ENCODE measurements around the gene HS3ST2. TPM values are rescaled to one million over a fixed set of nuclear protein-coding genes. Genes with fewer than 3 reads are reported as not detected.

Gene HS3ST2
- polyA plus RNA-seq, 1 of the 3 experiments (the other 2 are of a cell fraction): not detected

DNA sequence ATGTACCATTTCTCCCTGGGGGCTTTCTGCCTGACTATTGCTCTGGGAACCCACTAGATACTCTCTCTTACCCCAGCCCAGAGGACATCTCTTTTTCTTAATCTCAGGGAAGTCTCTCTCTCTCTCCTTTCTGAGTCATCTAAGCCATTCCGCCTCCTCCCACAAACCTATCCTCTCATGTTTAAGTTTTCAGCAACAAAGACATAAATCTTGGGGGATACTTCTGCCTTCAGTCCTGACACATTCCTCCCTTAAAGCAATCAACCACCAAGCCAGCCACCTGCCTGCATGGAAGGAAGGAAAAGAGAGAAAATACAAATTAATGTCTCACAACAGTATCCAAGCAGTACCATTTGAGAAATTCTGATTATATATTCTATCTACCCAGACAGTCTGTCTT, 128.8 kb downstream of the HS3ST2 start:
- WGBS (ENCODE audit: low lambda C conversion rate): 71% methylated on average over 1 of the region's 1 CpG
- CTCF ChIA-PET: no interaction called here

DNA sequence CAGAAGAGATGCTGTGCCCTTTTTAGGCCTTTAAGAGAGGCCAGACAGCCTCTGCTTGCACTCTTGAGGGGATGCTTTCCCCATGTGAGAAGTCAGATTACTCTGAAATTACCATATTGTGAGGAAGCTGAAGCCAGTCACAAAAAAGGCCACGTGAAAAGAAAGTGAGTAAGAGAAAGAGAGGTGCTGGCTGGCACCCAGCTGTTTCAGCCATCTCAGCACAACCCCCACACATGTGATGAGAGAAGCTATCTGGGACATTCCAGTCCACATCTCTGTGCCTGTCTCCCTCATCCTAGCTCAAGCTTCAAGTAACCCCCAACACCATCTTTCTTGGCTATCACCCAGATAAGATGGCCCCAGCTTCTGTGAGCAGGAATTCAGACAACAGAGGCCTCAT, 131.4 kb downstream of the HS3ST2 start:
- Histone ChIP-seq H3K9me3 (no peaks in the 10 kb centered on the region), H3K4me1 (ENCODE audit: control insufficient read depth in 1 of 2, insufficient read depth in 2 of 2, low read depth in 1 of 2, low read length in 1 of 2) (no peaks in the 10 kb centered on the region), H4K20me1 (ENCODE audit: insufficient read depth) (no peaks in the 10 kb centered on the region), H3K79me2 (ENCODE audit: insufficient read depth) (no peaks in the 10 kb centered on the region), H3K4me3 (ENCODE audit: low read depth in 2 of 2, low read length in 1 of 2) (no peak overlapping the region), H3K27ac (ENCODE audit: low read depth in 2 of 2, low read length in 1 of 2) (no peak overlapping the region), H3F3A (replicated peaks; ENCODE audit: insufficient read depth) (no peaks in the 10 kb centered on the region), H2AFZ (ENCODE audit: low read depth) (no peak overlapping the region), H3K9me2 (no peaks in the 10 kb centered on the region), H3K4me2 (no peak overlapping the region), H3K9ac (no peak overlapping the region), H3K36me3 (replicated peaks in 1 of 2; ENCODE audit: control insufficient read depth in 1 of 2, insufficient read depth in 2 of 2, low read length in 1 of 2) (no peaks in the 10 kb centered on the region), H3K27me3 (ENCODE audit: insufficient read depth) (no peaks in the 10 kb centered on the region)
- 31% methylated on average over 1 of the region's 1 CpG for WGBS (ENCODE audit: low lambda C conversion rate)
- CTCF ChIA-PET: interaction anchor here (0.8 to 1.3 kb wide), 2 partner anchors 17 to 47 kb away, joined by 3 to 4 read pairs; no protein-coding TSS in a partner anchor
- POLR2A ChIA-PET: no interaction called here
- no peak for DNase-seq
- TF ChIP-seq RAD21 (IDR thresholded peaks at IDR 0.05; ENCODE audit: low read length) (no peak), EZH2phosphoT487 (IDR thresholded peaks at IDR 0.05; ENCODE audit: borderline replicate concordance, low read depth) (no peak), GATA2 (CRISPR knock-in tag; IDR thresholded peaks at IDR 0.05) (no peak), GABPA (IDR thresholded peaks at IDR 0.05; ENCODE audit: low read depth) (no peak), FOXM1 (IDR thresholded peaks at IDR 0.05; ENCODE audit: low read depth) (no peak), JUND (IDR thresholded peaks at IDR 0.05) (no peak), MXI1 (IDR thresholded peaks at IDR 0.05; ENCODE audit: low read depth, low read length) (no peak)
- TF ChIP-seq, protein P1, sequence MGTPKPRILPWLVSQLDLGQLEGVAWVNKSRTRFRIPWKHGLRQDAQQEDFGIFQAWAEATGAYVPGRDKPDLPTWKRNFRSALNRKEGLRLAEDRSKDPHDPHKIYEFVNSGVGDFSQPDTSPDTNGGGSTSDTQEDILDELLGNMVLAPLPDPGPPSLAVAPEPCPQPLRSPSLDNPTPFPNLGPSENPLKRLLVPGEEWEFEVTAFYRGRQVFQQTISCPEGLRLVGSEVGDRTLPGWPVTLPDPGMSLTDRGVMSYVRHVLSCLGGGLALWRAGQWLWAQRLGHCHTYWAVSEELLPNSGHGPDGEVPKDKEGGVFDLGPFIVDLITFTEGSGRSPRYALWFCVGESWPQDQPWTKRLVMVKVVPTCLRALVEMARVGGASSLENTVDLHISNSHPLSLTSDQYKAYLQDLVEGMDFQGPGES (IDR thresholded peaks at IDR 0.05; ENCODE audit: low read depth, low read length): no peak
- TF ChIP-seq, protein P2, sequence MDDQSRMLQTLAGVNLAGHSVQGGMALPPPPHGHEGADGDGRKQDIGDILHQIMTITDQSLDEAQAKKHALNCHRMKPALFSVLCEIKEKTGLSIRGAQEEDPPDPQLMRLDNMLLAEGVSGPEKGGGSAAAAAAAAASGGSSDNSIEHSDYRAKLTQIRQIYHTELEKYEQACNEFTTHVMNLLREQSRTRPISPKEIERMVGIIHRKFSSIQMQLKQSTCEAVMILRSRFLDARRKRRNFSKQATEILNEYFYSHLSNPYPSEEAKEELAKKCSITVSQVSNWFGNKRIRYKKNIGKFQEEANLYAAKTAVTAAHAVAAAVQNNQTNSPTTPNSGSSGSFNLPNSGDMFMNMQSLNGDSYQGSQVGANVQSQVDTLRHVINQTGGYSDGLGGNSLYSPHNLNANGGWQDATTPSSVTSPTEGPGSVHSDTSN (IDR thresholded peaks at IDR 0.05): no peak
- TF ChIP-seq, protein P3, sequence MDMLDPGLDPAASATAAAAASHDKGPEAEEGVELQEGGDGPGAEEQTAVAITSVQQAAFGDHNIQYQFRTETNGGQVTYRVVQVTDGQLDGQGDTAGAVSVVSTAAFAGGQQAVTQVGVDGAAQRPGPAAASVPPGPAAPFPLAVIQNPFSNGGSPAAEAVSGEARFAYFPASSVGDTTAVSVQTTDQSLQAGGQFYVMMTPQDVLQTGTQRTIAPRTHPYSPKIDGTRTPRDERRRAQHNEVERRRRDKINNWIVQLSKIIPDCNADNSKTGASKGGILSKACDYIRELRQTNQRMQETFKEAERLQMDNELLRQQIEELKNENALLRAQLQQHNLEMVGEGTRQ (IDR thresholded peaks at IDR 0.05; ENCODE audit: borderline replicate concordance, low read depth, low read length): no peak
- TF ChIP-seq, protein P4, sequence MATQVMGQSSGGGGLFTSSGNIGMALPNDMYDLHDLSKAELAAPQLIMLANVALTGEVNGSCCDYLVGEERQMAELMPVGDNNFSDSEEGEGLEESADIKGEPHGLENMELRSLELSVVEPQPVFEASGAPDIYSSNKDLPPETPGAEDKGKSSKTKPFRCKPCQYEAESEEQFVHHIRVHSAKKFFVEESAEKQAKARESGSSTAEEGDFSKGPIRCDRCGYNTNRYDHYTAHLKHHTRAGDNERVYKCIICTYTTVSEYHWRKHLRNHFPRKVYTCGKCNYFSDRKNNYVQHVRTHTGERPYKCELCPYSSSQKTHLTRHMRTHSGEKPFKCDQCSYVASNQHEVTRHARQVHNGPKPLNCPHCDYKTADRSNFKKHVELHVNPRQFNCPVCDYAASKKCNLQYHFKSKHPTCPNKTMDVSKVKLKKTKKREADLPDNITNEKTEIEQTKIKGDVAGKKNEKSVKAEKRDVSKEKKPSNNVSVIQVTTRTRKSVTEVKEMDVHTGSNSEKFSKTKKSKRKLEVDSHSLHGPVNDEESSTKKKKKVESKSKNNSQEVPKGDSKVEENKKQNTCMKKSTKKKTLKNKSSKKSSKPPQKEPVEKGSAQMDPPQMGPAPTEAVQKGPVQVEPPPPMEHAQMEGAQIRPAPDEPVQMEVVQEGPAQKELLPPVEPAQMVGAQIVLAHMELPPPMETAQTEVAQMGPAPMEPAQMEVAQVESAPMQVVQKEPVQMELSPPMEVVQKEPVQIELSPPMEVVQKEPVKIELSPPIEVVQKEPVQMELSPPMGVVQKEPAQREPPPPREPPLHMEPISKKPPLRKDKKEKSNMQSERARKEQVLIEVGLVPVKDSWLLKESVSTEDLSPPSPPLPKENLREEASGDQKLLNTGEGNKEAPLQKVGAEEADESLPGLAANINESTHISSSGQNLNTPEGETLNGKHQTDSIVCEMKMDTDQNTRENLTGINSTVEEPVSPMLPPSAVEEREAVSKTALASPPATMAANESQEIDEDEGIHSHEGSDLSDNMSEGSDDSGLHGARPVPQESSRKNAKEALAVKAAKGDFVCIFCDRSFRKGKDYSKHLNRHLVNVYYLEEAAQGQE (IDR thresholded peaks at IDR 0.05; ENCODE audit: low read depth, low read length): no peak

More for the DNA sequence above, 128.8 kb downstream of the HS3ST2 start:
- H3K9me3 ChIP-seq: no peaks in the 10 kb centered on the region
- H3K79me2 ChIP-seq (ENCODE audit: insufficient read depth): no peaks in the 10 kb centered on the region
- H3F3A ChIP-seq (replicated peaks; ENCODE audit: insufficient read depth): no peaks in the 10 kb centered on the region
- H3K27ac ChIP-seq (ENCODE audit: low read depth in 2 of 2, low read length in 1 of 2): no peak overlapping the region
- TF ChIP-seq MXI1 (IDR thresholded peaks at IDR 0.05; ENCODE audit: low read depth, low read length): no peak
- TF ChIP-seq, protein P5, sequence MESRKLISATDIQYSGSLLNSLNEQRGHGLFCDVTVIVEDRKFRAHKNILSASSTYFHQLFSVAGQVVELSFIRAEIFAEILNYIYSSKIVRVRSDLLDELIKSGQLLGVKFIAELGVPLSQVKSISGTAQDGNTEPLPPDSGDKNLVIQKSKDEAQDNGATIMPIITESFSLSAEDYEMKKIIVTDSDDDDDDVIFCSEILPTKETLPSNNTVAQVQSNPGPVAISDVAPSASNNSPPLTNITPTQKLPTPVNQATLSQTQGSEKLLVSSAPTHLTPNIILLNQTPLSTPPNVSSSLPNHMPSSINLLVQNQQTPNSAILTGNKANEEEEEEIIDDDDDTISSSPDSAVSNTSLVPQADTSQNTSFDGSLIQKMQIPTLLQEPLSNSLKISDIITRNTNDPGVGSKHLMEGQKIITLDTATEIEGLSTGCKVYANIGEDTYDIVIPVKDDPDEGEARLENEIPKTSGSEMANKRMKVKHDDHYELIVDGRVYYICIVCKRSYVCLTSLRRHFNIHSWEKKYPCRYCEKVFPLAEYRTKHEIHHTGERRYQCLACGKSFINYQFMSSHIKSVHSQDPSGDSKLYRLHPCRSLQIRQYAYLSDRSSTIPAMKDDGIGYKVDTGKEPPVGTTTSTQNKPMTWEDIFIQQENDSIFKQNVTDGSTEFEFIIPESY (IDR thresholded peaks at IDR 0.05; ENCODE audit: borderline replicate concordance, low read depth): no peak
- TF ChIP-seq, protein P1 (IDR thresholded peaks at IDR 0.05; ENCODE audit: low read depth, low read length): no peak
- TF ChIP-seq EP300 (IDR thresholded peaks at IDR 0.05; ENCODE audit: borderline replicate concordance in 1 of 2, low read depth in 1 of 2, low read length in 1 of 2): no peak
- TF ChIP-seq GATA2 (CRISPR knock-in tag; IDR thresholded peaks at IDR 0.05): no peak
- TF ChIP-seq TAF1 (IDR thresholded peaks at IDR 0.05; ENCODE audit: borderline replicate concordance, low read depth, low read length): no peak
- no peak for TF ChIP-seq JUND (IDR thresholded peaks at IDR 0.05)
- TF ChIP-seq ELF1 (IDR thresholded peaks at IDR 0.05): no peak
- TF ChIP-seq NRF1 (IDR thresholded peaks at IDR 0.05; ENCODE audit: low read depth, low read length): no peak
- TF ChIP-seq RXRA (IDR thresholded peaks at IDR 0.05; ENCODE audit: borderline replicate concordance, low read depth): no peak
- no peaks in the 10 kb centered on the region for H3K4me1 ChIP-seq (ENCODE audit: control insufficient read depth in 1 of 2, insufficient read depth in 2 of 2, low read depth in 1 of 2, low read length in 1 of 2)
- no peaks in the 10 kb centered on the region for H3K27me3 ChIP-seq (ENCODE audit: insufficient read depth)
- no peak overlapping the region for H3K9ac ChIP-seq
- no peak overlapping the region for H3K4me3 ChIP-seq (ENCODE audit: low read depth in 2 of 2, low read length in 1 of 2)
- DNase-seq: no peak
- no peaks in the 10 kb centered on the region for H3K9me2 ChIP-seq
- H4K20me1 ChIP-seq (ENCODE audit: insufficient read depth): no peaks in the 10 kb centered on the region
- POLR2A ChIA-PET: no interaction called here
- no peaks in the 10 kb centered on the region for H3K36me3 ChIP-seq (replicated peaks in 1 of 2; ENCODE audit: control insufficient read depth in 1 of 2, insufficient read depth in 2 of 2, low read length in 1 of 2)
- H2AFZ ChIP-seq (ENCODE audit: low read depth): no peak overlapping the region
- no peak overlapping the region for H3K4me2 ChIP-seq
